Stimulated activated CD4-positive, alpha-beta T cell treated with anti-CD3 and anti-CD28 coated beads, TNF-alpha, amount 100 ng/mL, for 4 hours (primary cell): Measurements from ENCODE around the gene CPT1B.
"Not testable (repeated sequence)": the region's sequence is repeated elsewhere in the genome, so short reads cannot be mapped to it uniquely, and the experiment has no call there.

Experiments used
- DNase-seq, 3 experiments: peaks; one replicate each; pipeline ENCODE4 v3.0.0-alpha.2; 2020; ENCODE audit warnings: low read depth in 3 of 3

CPT1B gene

GRCh38 chr22:50609599-50609998 is 31.4 kb upstream of the CPT1B start:
- no peak for DNase-seq

- no peak for DNase-seq
Measured at GRCh38 chr22:50608996-50609395, 30.8 kb upstream of the CPT1B start.

- DNase-seq, result not testable (repeated sequence)
Measured at GRCh38 chr22:50608058-50608840, 30.0 kb upstream of the CPT1B start.

GRCh38 chr22:50607659-50608020 is 29.4 kb upstream of the CPT1B start:
- DNase-seq, result no peak

- DNase-seq, result no peak
Measured at GRCh38 chr22:50606946-50607658, 28.9 kb upstream of the CPT1B start.

- no peak for DNase-seq
Measured at GRCh38 chr22:50606165-50606945, 28.1 kb upstream of the CPT1B start.

- DNase-seq, result no peak
Measured at GRCh38 chr22:50605613-50606074, 27.4 kb upstream of the CPT1B start.

GRCh38 chr22:50605002-50605612 is 26.9 kb upstream of the CPT1B start:
- no peak for DNase-seq

GRCh38 chr22:50604256-50605001 is 26.2 kb upstream of the CPT1B start:
- no peak for DNase-seq

- no peak for DNase-seq
Measured at GRCh38 chr22:50603511-50604255, 25.5 kb upstream of the CPT1B start.

GRCh38 chr22:50602338-50602700 is 24.1 kb upstream of the CPT1B start:
- DNase-seq, result no peak

- no peak for DNase-seq
Measured at GRCh38 chr22:50601669-50602337, 23.6 kb upstream of the CPT1B start.

- no peak for DNase-seq
Measured at GRCh38 chr22:50600967-50601668, 22.9 kb upstream of the CPT1B start.

- DNase-seq, result no peak
Measured at GRCh38 chr22:50600538-50600937, 22.3 kb upstream of the CPT1B start, which contains the start of gene MAPK8IP2. Gene MAPK8IP2 (plus strand): TSS chr22:50600793. CDS start chr22:50600819, 26 bp downstream.

GRCh38 chr22:50599816-50600455 is 21.7 kb upstream of the CPT1B start:
- DNase-seq, result no peak

GRCh38 chr22:50597097-50597496 is 18.9 kb upstream of the CPT1B start:
- no peak for DNase-seq

- DNase-seq, result no peak
Measured at GRCh38 chr22:50595189-50595588, 17.0 kb upstream of the CPT1B start.

- DNase-seq, result no peak
Measured at GRCh38 chr22:50587407-50587806, 9.2 kb upstream of the CPT1B start.

GRCh38 chr22:50586416-50586815 is 8.2 kb upstream of the CPT1B start:
- no peak for DNase-seq
